ENCODE data around the gene TXNL4A.

Gene TXNL4A

DNA sequence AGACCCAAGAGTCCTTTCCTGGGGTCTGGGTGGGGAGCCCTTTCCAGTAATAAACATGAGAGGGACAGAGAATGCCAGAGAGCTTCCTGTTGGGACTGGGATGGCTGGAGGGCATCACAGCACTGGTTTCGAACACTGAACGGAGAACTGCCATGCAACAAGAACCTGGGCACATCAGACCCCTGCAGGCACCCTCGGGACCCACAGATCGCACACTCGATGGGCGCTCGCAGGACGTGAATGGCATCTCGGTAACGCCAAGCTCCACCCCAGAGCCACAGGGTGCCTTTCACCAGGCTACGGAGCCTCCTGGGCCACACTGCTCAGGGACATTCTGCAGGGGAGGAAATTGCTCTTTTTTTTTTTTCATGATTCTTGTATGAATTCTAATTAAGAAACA is 62.1 kb downstream of the TXNL4A start:
- Histone ChIP-seq H3K9me3 (ENCODE audit: control insufficient read depth, low read depth, low read length) (peaks cover 10% of the 10 kb centered on the region), H3K4me1 (ENCODE audit: control insufficient read depth, low read depth, low read length) (no peaks in the 10 kb centered on the region), H3K4me3 (ENCODE audit: low read length) (no peak overlapping the region), H3K27ac (ENCODE audit: low read length) (no peak overlapping the region), H3K9ac (ENCODE audit: low read length) (no peak overlapping the region), H3K36me3 (ENCODE audit: control insufficient read depth, low read depth, low read length) (no peaks in the 10 kb centered on the region), H3K27me3 (ENCODE audit: control insufficient read depth, insufficient read depth, low read length) (no peaks in the 10 kb centered on the region)

DNA sequence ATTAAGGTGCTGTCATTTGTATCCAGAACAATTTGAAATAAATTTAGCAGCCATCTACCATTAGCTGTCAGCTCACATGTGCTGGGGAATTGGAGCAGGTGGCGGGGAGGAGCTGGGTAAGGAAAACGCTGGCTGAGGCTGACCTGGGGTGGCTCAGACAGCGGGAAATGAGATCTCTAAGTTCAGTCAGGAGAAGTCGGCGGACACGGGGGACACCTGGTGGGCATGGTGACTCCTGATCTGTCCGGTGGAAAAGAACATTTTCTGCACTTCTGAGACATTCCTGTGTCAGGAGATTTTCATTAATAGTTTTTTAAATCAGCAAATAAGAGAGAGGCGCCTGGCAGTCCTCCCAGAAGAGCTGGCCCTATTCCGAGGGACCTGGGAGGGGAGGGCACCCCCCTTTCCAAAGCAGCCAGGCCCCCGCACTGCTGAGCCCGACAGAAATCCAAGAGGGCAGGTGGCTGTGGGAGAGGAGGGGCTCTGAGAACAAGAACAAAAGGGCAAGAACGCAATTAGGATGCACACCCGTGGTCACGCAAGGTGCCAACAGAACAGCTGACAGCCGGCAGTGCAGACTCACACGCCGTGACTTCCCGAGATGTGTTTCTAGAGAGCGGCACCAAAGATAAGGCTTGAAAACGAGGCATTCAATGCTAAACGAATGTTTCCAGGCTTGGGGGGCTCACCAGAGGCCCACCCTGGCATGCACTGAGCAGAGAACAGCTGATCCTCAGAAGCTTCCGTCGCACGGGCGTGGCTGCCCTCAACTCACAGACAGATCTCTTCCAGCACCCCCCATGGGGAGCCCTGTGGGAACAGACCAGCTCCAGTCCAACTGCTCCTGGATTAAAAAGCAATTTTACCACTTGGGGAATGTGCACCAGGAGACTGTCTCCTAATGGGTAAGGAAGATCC is 63.3 kb downstream of the TXNL4A start:
- Histone ChIP-seq H3K9ac (ENCODE audit: low read length) (no peak overlapping the region), H3K36me3 (ENCODE audit: control insufficient read depth, low read depth, low read length) (no peaks in the 10 kb centered on the region), H3K27me3 (ENCODE audit: control insufficient read depth, insufficient read depth, low read length) (no peaks in the 10 kb centered on the region), H3K9me3 (ENCODE audit: control insufficient read depth, low read depth, low read length) (peaks cover 7% of the 10 kb centered on the region), H3K27ac (ENCODE audit: low read length) (no peak overlapping the region), H3K4me1 (ENCODE audit: control insufficient read depth, low read depth, low read length) (no peaks in the 10 kb centered on the region), H3K4me3 (ENCODE audit: low read length) (no peak overlapping the region)

DNA sequence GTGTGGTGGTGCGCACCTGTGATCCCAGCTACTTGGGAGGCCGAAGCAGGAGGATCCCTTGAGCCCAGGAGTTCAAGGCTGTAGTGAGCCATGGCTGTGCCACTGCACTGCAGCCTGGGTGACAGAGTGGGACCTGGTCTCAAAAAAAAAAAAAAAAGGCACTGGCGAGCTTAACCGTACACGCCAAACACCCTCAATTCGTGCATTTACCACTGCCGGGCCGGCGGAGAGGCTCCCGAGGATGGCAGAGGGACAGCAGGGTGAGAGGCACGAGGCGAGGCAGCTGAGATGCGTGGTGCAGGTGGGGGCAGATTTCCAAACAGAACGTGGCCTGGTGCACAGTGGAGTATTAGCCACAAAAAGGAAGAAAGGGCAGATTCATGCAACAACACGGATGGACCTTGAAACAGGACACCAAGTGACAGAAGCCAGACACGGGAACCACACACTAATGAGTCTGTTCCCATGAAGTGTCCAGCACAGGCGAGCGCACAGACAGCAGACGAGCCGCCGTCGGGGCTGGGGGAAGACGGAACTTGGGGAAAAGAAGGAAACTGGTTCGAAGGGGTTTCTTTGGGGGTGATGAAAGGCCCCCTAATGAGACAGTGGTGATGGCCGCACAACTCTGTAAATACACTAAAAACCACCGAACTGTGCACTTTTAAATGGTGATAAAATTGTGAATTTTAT is 64.3 kb downstream of the TXNL4A start:
- Histone ChIP-seq H3K36me3 (ENCODE audit: control insufficient read depth, low read depth, low read length) (no peaks in the 10 kb centered on the region), H3K4me3 (ENCODE audit: low read length) (no peak overlapping the region), H3K9me3 (ENCODE audit: control insufficient read depth, low read depth, low read length) (no peaks in the 10 kb centered on the region), H3K27me3 (ENCODE audit: control insufficient read depth, insufficient read depth, low read length) (no peaks in the 10 kb centered on the region), H3K4me1 (ENCODE audit: control insufficient read depth, low read depth, low read length) (no peaks in the 10 kb centered on the region), H3K27ac (ENCODE audit: low read length) (no peak overlapping the region), H3K9ac (ENCODE audit: low read length) (no peak overlapping the region)

DNA sequence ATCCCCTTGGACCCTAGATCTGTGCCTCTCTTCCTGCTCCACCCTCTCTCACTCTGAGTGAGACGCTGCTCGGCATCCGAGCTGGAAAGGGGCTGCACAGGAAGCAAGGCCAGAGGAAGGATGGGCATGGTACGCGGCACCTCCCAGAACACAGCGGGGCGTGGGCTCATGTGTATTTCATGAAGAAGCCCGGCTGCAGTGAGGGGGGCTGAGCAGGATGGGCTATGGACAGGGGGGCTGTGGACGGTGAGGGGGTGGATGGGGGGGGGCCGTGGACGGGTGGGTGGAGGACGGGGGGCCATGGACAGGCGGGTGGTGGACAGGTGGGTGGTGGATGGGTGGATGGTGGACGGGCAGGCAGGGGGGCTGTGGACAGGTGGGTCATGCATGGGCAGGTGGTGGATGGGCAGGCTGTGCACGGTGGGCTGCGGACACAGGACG is 65.4 kb downstream of the TXNL4A start:
- no peak overlapping the region for H3K27ac ChIP-seq (ENCODE audit: low read length)
- H3K4me3 ChIP-seq (ENCODE audit: low read length), result no peak overlapping the region
- no peaks in the 10 kb centered on the region for H3K9me3 ChIP-seq (ENCODE audit: control insufficient read depth, low read depth, low read length)
- no peak overlapping the region for H3K9ac ChIP-seq (ENCODE audit: low read length)
- H3K36me3 ChIP-seq (ENCODE audit: control insufficient read depth, low read depth, low read length), result no peaks in the 10 kb centered on the region
- no peaks in the 10 kb centered on the region for H3K27me3 ChIP-seq (ENCODE audit: control insufficient read depth, insufficient read depth, low read length)
- no peaks in the 10 kb centered on the region for H3K4me1 ChIP-seq (ENCODE audit: control insufficient read depth, low read depth, low read length)

DNA sequence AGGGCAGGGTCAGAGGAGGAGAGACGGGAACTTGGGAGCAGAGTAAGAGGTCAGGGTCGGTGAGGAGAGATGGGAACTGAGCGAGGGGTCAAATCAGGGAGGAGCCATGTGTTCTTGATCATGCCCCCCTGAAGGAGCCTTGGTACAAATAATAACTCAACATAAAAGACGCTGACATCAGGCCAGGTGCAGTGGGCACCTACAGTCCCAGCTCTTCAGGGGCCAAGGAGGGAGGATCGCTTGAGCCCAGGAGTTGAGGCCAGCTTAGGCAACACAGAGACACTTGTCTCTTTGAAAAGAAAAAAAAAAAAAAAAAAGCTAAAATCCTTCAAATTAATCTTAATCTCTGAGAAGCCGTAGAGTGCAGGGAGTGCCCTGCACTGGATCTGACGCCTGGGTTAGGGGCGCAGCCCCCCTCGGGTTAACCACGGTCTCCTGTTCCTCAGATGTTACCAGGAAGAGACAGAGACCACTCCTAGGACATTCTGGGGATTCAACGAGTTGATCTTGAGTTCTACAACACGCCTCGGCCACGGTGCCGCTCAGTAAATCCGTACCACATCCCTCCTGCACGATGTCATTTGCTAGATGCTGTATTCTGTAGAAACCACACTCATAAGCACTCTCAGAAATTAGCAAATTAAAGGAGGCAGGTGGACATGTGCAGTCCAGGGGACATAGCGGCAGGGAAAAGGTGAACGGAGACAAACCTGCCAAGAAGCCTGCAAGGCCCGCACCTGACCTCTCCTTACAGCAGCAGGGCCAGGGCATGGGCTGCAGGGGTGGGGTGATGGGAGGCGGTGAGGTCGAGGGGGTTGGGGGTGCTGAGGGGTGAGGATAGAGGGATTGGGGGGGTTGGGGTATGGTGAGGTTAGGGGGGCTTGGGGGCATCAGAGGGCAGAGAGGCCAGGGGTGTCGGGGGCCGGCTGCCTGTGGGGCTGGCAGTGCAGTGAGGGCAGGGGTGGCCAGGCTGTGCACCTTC is 66.1 kb downstream of the TXNL4A start:
- Histone ChIP-seq H3K36me3 (ENCODE audit: control insufficient read depth, low read depth, low read length) (no peaks in the 10 kb centered on the region), H3K9ac (ENCODE audit: low read length) (no peak overlapping the region), H3K4me3 (ENCODE audit: low read length) (no peak overlapping the region), H3K27me3 (ENCODE audit: control insufficient read depth, insufficient read depth, low read length) (no peaks in the 10 kb centered on the region), H3K4me1 (ENCODE audit: control insufficient read depth, low read depth, low read length) (no peaks in the 10 kb centered on the region), H3K27ac (ENCODE audit: low read length) (no peak overlapping the region), H3K9me3 (ENCODE audit: control insufficient read depth, low read depth, low read length) (no peaks in the 10 kb centered on the region)

All from iPS-18a (cell line).